Body of pancreas (tissue), 4 donors: Measurements from ENCODE around the gene SLC7A1.

Experiments
- POLR2A ChIP-seq, 3 donors: fragments of 450-650 bp; IDR thresholded peaks; one replicate each; pipeline ENCODE4 v1.6.1; 2016; ENCODE audit warnings: antibody characterized with exemption in 3 of 3, mild to moderate bottlenecking in 2 of 3
- TF ChIP-seq, protein P1 (sequence below), 7 experiments: fragments of 450-650 bp in 4 of 7; fragments of 200-600 bp in 3 of 7; sonication (generic) in 3 of 7; IDR thresholded peaks; one replicate each; pipeline ENCODE4 v1.5.1; 2016 to 2019; ENCODE audit warnings: antibody characterized with exemption in 7 of 7

DNA sequence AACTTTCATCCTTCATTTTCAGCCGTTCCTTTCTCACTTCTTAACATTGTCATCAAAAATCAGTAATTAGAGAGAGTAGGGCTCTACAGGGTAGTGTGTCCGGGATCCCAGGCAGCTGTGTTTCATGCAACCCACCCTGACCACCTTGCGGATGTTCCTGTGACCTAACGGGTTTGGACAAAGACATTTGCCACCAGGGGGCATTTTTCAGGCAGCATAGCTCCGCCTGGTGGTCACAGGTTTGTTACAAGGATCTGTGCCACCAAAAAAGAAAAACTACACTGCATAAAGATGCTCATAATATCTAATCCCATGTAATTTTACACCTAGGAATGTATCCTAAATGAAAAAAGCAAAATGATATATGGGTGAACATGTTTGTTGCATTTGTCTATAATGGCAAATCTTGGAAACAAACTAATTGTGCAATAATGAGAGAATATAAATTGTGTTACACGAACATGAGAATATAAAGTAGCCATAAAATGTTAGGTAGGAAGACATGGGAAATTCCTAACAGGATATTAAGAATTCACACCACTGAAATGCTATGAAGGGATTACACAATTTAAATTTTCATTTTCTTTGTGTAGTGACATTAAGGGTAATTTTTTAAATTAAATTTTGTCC is 123.0 kb downstream of the SLC7A1 start:
- TF ChIP-seq POLR2A (IDR thresholded peaks at IDR 0.05): no peak
- TF ChIP-seq, protein P1, sequence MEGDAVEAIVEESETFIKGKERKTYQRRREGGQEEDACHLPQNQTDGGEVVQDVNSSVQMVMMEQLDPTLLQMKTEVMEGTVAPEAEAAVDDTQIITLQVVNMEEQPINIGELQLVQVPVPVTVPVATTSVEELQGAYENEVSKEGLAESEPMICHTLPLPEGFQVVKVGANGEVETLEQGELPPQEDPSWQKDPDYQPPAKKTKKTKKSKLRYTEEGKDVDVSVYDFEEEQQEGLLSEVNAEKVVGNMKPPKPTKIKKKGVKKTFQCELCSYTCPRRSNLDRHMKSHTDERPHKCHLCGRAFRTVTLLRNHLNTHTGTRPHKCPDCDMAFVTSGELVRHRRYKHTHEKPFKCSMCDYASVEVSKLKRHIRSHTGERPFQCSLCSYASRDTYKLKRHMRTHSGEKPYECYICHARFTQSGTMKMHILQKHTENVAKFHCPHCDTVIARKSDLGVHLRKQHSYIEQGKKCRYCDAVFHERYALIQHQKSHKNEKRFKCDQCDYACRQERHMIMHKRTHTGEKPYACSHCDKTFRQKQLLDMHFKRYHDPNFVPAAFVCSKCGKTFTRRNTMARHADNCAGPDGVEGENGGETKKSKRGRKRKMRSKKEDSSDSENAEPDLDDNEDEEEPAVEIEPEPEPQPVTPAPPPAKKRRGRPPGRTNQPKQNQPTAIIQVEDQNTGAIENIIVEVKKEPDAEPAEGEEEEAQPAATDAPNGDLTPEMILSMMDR (IDR thresholded peaks at IDR 0.05): peak; percentile 76 to 95 (median 88)
